Measurements from ENCODE around the gene SEZ6L2. TPM values are rescaled to one million over a fixed set of nuclear protein-coding genes. Genes with fewer than 3 reads are reported as not detected.
A peak's percentile ranks its signal among the peaks of the same experiment; 100 is the strongest.

Gene SEZ6L2
- total and polyA plus RNA-seq, 2 donors (not counting 1 experiment from before 2014, with no cell fraction given) = 1.2 to 1.8 TPM

DNA sequence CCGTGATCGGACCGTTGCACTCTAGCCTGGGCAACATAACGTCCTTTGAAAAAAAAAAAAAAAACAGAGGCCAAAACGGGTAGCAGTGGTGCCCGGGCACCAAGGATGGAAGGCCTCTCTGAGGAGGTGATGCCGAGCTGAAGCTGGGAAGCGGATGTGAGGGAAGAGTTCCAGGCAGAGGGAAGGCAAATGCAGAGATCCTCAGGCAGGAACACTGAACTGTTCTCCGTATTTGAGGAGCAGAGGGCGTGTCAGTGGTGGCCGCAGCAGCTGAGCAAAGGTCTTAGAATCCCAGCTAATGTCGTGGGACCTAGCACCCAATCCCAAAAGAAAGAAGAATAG, 27.3 kb upstream of the SEZ6L2 start:
- H3K4me3 ChIP-seq (replicated peaks in 1 of 4; ENCODE audit: control extremely low read depth in 1 of 4, insufficient read depth in 1 of 4, low read depth in 3 of 4, low read length in 4 of 4) = peak overlapping the region; percentile 59 to 90 (median 78)

DNA sequence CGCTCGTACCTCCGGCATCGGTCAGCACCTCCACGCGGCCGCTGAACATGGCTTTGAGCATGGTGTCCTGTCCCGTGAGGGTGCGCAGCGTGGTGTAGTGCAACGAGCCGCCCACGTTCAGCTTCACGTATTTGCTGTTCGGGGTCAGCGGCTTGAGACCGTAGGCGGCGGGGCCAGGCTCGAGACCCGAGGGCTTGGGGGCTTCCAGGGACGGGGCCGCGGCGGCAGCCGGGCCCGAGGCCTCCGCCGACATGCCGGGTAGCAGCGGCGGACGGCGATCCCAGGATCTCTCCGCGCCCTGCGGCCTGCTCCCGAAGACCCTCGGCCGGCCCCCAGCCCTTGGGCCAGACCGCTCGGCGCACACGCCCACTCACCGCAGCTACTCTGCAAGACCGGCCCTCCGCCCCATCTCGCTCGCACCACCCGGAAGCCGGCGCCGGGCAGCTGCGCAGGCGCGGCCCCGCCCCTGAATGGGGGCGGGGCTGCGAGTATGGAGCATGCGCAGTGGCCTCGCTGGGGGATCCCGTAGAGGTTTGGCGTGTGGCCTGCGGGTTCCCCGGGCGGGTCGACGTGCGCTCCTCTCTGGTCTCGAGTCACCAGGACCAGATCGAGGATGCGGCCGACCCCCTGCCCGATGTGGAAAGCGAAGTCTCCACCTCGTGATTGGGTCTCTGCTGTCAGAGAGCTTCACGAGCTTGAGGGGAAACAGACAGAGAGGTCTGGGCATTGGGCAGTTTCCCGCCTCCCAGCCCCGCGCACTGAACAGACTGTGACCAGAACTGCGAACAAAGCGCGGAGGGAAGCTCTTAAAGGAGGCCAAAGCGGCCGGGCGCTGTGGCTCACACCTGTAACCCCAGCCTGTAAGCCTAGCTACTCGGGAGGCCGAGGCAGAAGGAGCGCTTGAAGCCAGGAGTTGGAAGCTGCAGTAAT, 26.7 kb upstream of the SEZ6L2 start, which contains the start of gene KCTD13:
KCTD13 (minus strand) TSS at position 446 of the 930 bp plus-strand sequence; CDS start at position 253, 193 bp downstream.
- H3K36me3 ChIP-seq (ENCODE audit: control insufficient read depth, insufficient read depth, low read length) = no peaks in the 10 kb centered on the region

More for the DNA sequence above, 27.3 kb upstream of the SEZ6L2 start:
- Histone ChIP-seq H3K36me3 (ENCODE audit: control insufficient read depth, insufficient read depth, low read length) (no peaks in the 10 kb centered on the region), H3K4me2 (ENCODE audit: extremely low read depth, insufficient read depth, low read length) (peak overlapping the region; percentile 99), H3K27me3 (ENCODE audit: control insufficient read depth, insufficient read depth, low read length) (no peaks in the 10 kb centered on the region), H3K79me2 (ENCODE audit: control insufficient read depth, insufficient read depth, low read length) (peaks cover 11% of the 10 kb centered on the region), H3K9ac (ENCODE audit: insufficient read depth, low read length) (peak overlapping the region; percentile 90), H3K4me1 (ENCODE audit: control insufficient read depth, extremely low read depth, insufficient read depth, low read length) (peaks cover 14% of the 10 kb centered on the region), H4K20me1 (ENCODE audit: control insufficient read depth, extremely low read depth, insufficient read depth, low read length) (no peaks in the 10 kb centered on the region), H2AFZ (ENCODE audit: low read length) (peak overlapping the region; percentile 97), H3K27ac (ENCODE audit: insufficient read depth, low read length) (peak overlapping the region; percentile 90), H3K9me3 (ENCODE audit: control insufficient read depth, insufficient read depth, low read depth, low read length) (no peaks in the 10 kb centered on the region)
- DNase-seq (ENCODE audit: low read depth in 2 of 2) = peak; percentile 39 to 49
- TF ChIP-seq EZH2 (IDR thresholded peaks at IDR 0.05; ENCODE audit: low read length, missing control alignments) (no peak), CTCF (conservative IDR thresholded peaks at IDR 0.05 in 1 of 2, IDR thresholded peaks at IDR 0.05 in 1 of 2; ENCODE audit: low read depth in 1 of 2, low read length in 2 of 2) (no peak)

More for the DNA sequence above, 26.7 kb upstream of the SEZ6L2 start, which contains the start of gene KCTD13:
- no peak for TF ChIP-seq CTCF (conservative IDR thresholded peaks at IDR 0.05 in 1 of 2, IDR thresholded peaks at IDR 0.05 in 1 of 2; ENCODE audit: low read depth in 1 of 2, low read length in 2 of 2)
- no peak for TF ChIP-seq EZH2 (IDR thresholded peaks at IDR 0.05; ENCODE audit: low read length, missing control alignments)
- Histone ChIP-seq H3K9me3 (ENCODE audit: control insufficient read depth, insufficient read depth, low read depth, low read length) (no peaks in the 10 kb centered on the region), H3K9ac (ENCODE audit: insufficient read depth, low read length) (peak within 1 kb of the TSS; percentile 90), H2AFZ (ENCODE audit: low read length) (peak within 1 kb of the TSS; percentile 97), H3K4me3 (replicated peaks in 1 of 4; ENCODE audit: control extremely low read depth in 1 of 4, insufficient read depth in 1 of 4, low read depth in 3 of 4, low read length in 4 of 4) (peak within 1 kb of the TSS; percentile 59 to 90 (median 84)), H4K20me1 (ENCODE audit: control insufficient read depth, extremely low read depth, insufficient read depth, low read length) (no peaks in the 10 kb centered on the region), H3K27me3 (ENCODE audit: control insufficient read depth, insufficient read depth, low read length) (no peaks in the 10 kb centered on the region), H3K79me2 (ENCODE audit: control insufficient read depth, insufficient read depth, low read length) (peaks cover 11% of the 10 kb centered on the region), H3K4me2 (ENCODE audit: extremely low read depth, insufficient read depth, low read length) (peak within 1 kb of the TSS; percentile 99), H3K27ac (ENCODE audit: insufficient read depth, low read length) (peak within 1 kb of the TSS; percentile 90), H3K4me1 (ENCODE audit: control insufficient read depth, extremely low read depth, insufficient read depth, low read length) (peaks cover 14% of the 10 kb centered on the region)
- DNase-seq (ENCODE audit: low read depth in 2 of 2) = peak; percentile 70 to 79
